ENCODE data around the gene ARIH1.
"Not testable (repeated sequence)": the region's sequence is repeated elsewhere in the genome, so short reads cannot be mapped to it uniquely, and the experiment has no call there.

Gene ARIH1

DNA sequence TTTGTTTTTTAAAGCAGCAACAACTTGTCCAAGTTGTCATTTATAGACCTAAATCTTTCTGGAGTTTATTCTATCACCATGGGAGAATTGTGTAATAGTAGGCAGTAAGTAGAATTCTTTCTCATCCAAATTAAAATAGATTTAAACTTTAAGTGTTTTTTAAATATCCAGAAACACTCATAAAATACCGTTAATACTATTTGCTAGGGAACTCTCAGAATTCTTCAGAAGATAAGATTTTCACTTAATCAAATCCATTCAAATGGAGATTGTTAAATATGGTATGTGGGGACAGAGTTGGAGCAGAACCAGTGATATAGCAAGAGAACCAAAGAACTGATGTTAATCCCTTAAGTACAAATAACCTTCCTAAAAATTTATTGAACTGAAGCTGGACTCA lies 71.0 kb downstream of the ARIH1 start:
- DNase-seq = no peak

GRCh38 chr15:72554471-72555425 lies 80.6 kb downstream of the ARIH1 start:
- no peak for DNase-seq

DNA sequence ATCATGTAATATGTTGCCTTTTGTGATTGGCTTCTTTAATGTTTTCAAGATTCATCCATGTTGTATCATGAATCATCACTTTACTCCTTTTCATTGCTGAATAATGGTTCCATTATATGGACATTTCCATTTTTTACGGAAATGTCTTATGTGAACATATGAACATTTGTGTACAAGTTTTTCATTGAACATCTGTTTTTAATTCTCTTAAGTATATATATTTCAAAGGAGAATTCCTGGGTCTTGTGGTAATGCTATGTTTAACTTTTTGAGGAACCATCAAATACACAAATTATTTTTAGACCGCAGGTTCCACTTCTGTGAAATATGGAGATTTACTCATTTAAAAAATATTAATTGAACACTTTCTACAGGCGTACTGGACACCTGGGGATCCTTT lies 85.7 kb downstream of the ARIH1 start:
- DNase-seq = no peak

DNA sequence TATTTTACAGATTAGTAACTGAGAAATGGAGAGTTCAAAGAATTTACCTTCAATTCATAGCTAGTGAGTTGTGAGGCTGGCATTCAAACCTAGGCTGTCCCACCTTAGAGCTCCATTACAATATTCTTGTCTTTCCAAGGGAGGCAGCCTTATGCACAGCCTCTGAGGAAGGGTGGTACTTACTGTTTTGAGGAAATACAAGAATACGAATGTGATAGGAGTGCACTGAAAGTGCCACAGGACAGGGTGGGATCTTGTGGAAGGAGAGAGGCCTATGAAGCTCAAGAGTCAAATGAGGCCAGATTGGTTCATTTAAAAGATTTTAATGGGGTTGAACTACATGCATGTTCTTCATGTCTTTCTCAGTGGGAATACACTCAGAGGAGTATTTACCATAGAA lies 86.3 kb downstream of the ARIH1 start:
- no peak for DNase-seq

DNA sequence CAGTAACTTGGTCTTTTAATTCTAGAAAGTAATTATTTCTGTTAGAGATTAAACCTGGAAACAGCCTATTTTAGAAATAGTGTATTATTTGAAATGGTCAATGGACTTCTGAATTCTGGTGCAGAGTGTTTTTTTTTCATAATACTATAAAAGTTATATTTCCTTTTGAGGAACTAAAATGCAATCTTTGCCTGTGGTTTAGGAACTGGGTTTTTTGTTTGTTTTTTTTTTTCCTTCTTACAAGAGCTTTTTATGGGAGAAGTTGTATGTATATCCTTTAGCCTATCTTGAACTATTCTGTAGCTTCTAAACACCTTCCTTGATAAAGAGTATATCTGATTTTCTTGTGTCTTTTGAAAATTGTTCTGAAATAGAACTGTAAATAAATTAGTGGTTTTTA lies 88.3 kb downstream of the ARIH1 start:
- no peak for DNase-seq

DNA sequence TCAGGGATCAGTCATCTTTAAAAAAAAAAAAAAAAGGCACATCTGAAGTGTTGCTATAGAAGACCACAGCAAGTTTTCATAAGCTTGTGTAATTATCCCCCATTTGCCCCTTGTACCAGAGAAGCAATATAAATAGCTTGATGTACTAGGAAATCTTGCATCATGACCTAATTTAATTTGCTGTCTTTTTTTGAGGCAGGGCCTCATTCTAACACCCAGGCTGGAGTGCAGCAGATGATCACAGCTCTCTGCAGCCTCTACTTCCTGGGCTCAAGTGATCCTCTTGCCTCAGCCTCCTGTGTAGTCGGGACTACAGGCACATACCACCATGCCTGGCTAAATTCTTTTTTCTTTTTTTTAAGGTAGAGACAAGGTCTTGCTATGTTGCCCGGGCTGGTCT lies 88.7 kb downstream of the ARIH1 start:
- no peak for DNase-seq

DNA sequence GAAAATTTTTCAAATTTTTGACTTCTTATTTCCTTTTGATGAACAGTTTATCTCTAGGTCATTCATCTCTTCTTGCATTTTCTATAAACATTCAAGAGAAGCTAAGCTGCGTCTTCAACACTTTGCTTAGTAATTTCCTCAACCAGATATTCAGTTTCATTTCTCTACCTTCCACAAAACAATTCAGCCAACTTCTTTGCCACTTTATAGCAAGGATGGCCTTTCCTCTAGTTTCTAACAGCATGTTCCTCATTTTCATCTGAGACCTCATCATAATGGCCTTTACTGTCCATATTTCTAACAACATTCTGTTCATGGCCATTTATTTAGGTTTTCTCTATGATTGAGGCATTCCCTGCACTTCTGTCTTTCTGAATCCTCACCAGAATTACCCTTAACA lies 90.0 kb downstream of the ARIH1 start:
- DNase-seq = no peak

- DNase-seq = no peak
Measured at GRCh38 chr15:72566973-72567372, 92.8 kb downstream of the ARIH1 start.

GRCh38 chr15:72570059-72570458 lies 95.9 kb downstream of the ARIH1 start:
- DNase-seq = no peak

- DNase-seq = no peak
Measured at GRCh38 chr15:72579814-72580213, 105.7 kb downstream of the ARIH1 start.

DNA sequence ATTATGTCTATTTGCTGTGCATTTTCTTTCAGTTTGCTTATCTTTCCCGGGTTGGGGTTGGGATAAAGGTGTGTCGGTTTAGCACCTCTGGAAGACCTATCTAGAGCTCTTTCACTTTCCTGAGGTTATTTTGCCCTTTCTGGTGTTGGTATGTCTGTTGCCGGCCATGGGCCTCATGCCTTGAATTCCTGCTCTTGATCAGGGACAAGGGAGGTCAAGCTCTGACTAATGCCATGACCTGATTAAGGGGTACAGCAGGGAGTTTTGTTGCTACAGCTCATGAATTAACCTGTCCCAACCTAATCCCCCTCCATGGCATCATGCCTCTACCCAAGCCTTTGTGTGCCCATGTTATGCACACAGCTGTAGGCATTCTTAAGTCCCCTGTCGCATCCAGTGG lies 109.9 kb downstream of the ARIH1 start:
- DNase-seq = no peak

- no peak for DNase-seq
Measured at GRCh38 chr15:72585025-72585424, 110.9 kb downstream of the ARIH1 start.

DNA sequence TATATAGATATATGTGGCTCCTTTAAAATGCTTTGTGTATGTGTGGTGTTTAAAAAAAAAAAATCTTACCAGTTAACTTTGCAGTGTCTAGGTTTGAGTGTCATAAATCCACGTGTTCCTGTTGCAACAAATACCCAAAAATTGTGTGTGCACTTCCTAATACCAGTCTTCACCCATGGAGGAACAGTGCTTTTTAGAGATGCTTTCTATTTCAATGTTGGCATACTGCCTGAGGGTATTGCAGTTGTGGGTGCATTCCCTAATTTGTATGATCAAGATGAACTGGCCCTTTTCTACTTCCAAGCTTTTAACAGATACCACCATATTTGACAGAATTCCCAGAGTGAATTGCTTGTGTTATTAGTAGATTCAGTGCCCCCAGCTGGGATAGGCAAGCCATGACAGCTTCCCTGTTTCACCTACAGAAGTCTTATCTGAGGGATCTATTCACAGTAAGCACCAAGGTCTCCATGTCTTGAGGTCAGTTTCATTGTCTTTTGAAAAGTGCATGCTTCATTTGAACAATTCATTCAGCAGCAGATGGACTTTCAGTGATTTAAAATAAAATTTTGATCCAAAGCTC lies 111.4 kb downstream of the ARIH1 start:
- peak in 1 of 2 donors; percentile 3 for DNase-seq

DNA sequence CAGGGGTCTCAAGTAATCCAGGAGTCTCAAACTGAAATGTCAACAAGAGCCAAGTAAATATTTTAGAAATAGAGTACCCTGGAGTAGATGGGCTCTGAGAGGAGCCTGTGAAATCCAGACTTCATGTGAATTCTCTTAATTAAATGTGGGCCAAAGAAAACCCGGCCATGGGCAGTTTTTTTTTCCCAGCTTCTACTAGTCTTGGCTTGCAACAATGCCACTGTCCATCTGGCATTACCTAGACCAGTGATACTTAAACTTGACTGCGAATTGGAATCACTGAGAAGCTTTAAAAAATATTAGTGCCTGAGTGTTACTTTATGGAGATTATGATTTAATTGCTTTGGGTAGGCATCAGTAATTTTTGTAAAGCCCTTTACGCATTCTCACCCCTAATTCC lies 114.0 kb downstream of the ARIH1 start:
- no peak for DNase-seq

GRCh38 chr15:72590427-72590826 lies 116.3 kb downstream of the ARIH1 start:
- no peak for DNase-seq

GRCh38 chr15:72591361-72591760 lies 117.2 kb downstream of the ARIH1 start:
- no peak for DNase-seq

- DNase-seq = no peak
Measured at GRCh38 chr15:72592097-72592496, 118.0 kb downstream of the ARIH1 start.

DNA sequence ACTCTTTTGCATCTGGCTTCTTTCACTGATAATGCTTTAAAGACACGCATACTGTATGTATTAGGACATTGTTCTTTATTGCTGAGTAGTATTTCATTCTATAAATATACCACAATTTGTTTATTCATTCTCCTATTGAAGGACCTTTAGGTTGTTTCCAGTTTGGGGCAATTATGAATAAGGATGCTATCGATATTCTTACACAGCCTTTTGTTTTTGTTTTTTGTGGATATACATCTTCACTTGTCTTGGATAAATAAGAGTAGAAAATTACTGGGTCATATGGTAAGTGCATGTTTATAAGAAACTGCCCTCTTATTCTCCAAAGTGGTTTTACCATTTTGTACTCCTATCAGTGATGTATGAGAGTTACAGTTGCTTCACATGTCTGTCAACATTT lies 118.5 kb downstream of the ARIH1 start:
- no peak for DNase-seq

DNA sequence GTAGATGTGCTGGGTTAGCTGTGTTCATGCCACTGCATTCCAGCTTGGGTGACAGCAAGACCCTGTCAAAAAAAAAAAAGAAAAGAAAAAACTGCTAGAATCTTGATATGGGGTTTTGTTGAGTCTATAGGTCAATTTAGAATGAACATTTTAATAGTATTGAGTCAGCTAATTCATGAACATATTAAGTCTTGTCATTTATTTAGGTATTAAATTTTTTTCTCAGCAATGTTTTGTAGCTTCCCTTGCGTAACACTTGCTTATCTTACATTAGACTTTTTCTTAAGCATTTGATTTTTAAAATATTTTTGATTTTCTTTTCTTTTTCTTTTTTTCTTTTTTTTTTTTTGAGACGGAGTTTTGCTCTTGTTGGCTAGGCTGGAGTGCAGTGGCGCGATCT lies 119.7 kb downstream of the ARIH1 start:
- no peak for DNase-seq

GRCh38 chr15:72599855-72600464 lies 125.8 kb downstream of the ARIH1 start:
- DNase-seq = peak in 1 of 2 donors; percentile 8

DNA sequence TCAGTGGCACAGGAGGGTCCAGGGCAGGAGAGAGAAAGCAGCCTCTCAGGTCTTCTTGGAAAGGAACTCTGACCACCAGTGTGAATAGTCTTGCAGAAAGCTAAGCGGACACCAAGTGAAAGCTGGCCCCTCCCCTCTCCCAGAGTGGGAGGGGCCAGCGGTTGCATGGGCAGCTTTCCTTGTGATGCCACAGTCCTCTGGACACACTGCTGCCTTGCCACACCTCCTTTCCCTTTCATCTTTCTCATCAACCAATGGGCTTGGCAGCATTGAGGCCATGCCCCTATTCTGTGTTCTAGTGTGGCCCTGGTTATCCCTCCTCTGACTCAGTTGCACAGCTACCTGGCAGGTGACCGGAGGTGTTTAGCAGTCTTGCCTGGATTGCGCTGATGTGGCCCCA lies 130.7 kb downstream of the ARIH1 start:
- no peak for DNase-seq

DNA sequence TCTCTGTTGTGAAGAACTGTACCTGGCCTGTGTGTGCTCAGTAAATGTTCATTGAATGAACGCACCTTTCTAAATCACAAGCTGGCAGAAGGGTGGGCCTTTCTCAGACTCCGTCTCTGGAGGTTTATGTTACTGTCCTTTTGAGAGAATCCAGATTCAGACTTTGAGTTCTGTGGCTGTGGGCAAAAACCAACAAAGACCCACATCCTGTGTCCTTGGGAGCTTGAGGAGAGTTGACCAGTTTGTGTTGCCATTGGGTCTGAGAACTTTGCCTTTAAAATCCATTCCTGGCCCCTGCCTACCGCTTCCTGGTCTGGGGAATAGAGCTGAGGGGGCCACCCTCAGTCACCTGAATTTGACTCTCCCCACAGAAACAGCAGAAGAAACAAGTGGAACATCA lies 134.0 kb downstream of the ARIH1 start:
- not testable (repeated sequence) for DNase-seq

- DNase-seq = no peak
Measured at GRCh38 chr15:72609862-72610261, 135.7 kb downstream of the ARIH1 start.

- not testable (repeated sequence) for DNase-seq
Measured at GRCh38 chr15:72612324-72612723, 138.2 kb downstream of the ARIH1 start.
